ENCODE measurements around the gene USP36.

USP36 gene

DNA sequence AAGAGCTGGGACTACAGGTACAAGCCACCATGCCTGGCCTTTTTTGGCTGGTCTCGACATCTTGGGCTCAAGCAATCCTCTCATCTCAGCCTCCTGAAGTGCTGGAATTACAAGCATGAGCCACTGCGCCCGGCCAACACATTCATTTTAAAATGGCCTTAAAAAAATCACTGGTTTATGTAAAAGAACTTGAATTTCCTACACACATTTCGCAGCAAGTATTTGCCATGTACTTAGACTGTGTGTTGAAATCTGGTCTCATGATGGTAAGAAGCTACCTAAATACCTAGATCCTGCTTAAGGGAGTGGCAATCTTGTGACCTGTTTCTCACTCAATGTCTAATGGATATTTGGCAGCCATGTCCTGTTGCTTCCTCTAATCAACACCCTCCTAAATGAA lies 50.1 kb downstream of the USP36 start:
- no peak for DNase-seq (ENCODE audit: extremely low read depth, low read depth)
- TF ChIP-seq, protein P1, sequence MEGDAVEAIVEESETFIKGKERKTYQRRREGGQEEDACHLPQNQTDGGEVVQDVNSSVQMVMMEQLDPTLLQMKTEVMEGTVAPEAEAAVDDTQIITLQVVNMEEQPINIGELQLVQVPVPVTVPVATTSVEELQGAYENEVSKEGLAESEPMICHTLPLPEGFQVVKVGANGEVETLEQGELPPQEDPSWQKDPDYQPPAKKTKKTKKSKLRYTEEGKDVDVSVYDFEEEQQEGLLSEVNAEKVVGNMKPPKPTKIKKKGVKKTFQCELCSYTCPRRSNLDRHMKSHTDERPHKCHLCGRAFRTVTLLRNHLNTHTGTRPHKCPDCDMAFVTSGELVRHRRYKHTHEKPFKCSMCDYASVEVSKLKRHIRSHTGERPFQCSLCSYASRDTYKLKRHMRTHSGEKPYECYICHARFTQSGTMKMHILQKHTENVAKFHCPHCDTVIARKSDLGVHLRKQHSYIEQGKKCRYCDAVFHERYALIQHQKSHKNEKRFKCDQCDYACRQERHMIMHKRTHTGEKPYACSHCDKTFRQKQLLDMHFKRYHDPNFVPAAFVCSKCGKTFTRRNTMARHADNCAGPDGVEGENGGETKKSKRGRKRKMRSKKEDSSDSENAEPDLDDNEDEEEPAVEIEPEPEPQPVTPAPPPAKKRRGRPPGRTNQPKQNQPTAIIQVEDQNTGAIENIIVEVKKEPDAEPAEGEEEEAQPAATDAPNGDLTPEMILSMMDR (IDR thresholded peaks at IDR 0.05; ENCODE audit: low read depth, low read length) = no peak

DNA sequence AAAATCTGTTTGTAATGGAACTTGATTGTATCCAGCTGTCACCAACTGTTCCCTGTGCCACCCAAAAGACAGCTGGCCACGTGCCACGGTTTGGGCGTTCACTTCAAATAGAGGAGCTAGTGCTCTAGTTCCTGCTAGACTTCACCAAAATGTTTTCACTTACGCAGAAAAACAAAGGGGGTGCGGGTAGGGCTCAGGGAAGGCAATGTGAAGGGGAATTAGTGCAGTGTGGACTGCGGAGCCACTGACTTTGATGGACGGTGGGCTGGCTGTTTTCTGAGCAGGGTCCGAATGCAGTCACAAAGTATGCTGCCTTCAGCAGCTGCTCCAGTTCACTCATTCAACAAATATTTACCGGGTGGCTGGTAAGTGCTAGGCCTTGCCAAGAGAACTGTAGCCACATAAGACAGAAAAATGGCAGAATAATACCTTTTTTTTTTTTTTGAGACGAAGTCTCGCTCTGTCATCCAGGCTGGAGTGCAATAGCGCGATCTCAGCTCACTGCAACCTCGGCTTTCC lies 50.9 kb downstream of the USP36 start:
- DNase-seq (ENCODE audit: extremely low read depth, low read depth) = no peak
- TF ChIP-seq, protein P1 (IDR thresholded peaks at IDR 0.05; ENCODE audit: low read depth, low read length) = no peak

DNA sequence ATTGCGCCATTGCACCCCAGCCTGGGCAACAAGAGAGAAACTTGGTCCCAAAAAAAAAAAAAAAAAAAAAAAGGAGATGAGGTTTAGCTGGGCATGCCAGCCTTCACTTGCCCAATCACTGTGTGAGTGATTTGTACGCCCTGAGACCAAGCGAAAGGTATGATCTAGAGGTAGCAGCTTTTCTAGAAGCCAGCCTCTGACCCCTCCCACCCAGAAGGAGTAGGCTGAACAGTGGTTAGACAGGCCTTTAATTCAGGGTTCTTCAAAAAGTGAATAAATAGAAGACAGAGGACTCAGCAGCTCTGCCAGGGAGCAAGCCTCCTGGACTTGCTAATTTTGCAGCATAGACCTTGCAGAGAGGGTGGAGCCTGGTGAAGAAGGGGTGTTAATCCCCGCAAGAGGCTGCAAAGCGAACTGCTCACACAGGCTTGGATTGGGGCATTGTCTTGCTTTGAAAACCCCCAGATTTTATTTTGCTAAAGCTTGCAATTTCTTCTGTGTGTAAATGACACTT lies 51.4 kb downstream of the USP36 start:
- DNase-seq (ENCODE audit: extremely low read depth, low read depth) = no peak

DNA sequence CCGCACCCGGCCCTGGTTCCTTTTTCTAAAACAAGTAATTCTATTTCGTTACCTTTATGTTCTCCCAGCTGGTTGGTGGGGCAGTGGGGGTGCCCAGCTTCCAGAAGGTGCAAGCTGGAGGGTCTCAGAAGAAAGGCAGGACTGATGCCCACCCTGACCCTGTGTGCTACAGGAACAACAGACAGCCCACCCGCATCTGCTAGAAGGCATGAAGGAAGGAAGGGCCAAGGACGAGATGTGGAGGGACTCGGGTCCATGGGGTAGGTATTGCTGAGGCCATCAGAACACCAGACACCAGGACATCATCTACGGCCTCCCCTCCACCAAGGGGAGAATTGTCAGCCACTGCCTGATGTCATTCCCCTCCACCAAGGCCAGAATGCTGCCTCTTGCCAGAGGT lies 52.2 kb downstream of the USP36 start:
- TF ChIP-seq, protein P1 (IDR thresholded peaks at IDR 0.05; ENCODE audit: low read depth, low read length) = no peak
- DNase-seq (ENCODE audit: extremely low read depth, low read depth) = no peak

More for the DNA sequence above, 51.4 kb downstream of the USP36 start:
- TF ChIP-seq, protein P1 (IDR thresholded peaks at IDR 0.05; ENCODE audit: low read depth, low read length) = no peak

DNA sequence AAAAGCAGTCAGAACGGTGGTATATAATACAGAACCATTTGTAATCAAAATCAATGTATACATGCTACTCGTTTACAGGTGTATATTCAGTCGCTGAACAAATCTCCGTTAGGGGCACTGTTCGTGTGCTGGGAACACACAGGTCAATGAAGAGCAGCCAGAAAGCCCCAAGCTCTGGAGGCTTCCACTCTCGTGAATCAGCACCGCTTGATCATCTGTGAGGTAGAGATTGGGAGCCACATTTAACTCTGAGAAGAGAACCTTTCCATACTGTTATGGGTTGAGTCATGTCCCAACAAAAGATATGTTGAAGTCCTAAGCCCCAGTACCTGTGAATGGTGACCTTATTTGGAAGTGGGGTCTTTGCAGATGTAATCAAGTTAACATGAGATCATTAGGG lies 53.2 kb downstream of the USP36 start:
- TF ChIP-seq, protein P1 (IDR thresholded peaks at IDR 0.05; ENCODE audit: low read depth, low read length) = no peak
- no peak for DNase-seq (ENCODE audit: extremely low read depth, low read depth)

DNA sequence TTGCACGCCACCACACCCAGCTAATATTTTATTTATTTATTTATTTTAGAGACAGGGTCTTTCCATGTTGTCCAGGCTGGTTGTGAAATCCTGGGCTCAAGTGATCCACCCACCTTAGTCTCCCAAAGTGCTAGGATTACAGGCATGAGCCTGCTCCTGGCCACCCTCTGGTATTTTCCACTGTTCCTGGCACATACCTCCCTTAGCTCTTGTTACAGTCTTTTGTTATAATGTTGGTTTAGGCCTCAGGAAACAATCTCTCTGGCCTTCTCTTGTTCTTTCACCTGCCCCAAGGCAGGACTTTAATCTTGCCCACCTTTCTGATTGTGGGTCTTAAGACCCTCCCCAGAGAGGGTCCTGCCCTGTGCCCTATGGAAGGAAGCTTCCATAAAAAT lies 55.0 kb downstream of the USP36 start:
- TF ChIP-seq, protein P1 (IDR thresholded peaks at IDR 0.05; ENCODE audit: low read depth, low read length) = no peak
- no peak for DNase-seq (ENCODE audit: extremely low read depth, low read depth)

DNA sequence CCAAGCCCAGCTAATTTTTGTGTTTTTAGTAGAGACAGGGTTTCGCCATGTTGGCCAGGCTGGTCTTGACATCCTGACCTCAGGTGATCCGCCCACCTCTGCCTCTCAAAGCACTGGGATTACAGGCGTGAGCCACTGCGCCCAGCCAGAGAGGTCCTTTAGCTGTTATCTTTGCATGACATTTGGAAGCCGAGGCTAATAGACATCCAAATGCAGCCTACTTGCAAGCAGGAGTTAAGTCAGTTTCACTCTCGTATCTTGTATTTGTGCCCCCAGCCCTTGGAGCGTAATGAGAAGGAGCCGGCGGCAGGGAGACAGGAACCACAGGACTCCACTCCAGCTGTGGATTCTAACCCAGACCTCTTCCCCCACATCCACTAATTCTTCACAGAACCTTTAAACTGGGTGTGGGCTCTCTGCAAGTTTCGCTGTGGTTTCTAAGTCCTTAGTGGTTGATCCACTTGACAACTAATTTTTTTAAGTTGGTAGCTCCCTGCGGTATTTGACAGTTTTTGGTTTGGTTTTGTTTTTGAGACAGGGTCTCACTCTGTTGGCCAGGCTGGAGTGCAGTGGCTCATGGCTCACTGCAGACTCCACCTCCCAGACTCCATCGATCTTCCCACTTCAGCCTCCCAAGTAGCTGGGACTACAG lies 55.5 kb downstream of the USP36 start:
- TF ChIP-seq, protein P1 (IDR thresholded peaks at IDR 0.05; ENCODE audit: low read depth, low read length) = no peak
- no peak for DNase-seq (ENCODE audit: extremely low read depth, low read depth)

Data from AG09319 (cell line).